ENCODE measurements around the gene DDI1.
"Not testable (repeated sequence)": the region's sequence is repeated elsewhere in the genome, so short reads cannot be mapped to it uniquely, and the experiment has no call there.

Gene DDI1

DNA sequence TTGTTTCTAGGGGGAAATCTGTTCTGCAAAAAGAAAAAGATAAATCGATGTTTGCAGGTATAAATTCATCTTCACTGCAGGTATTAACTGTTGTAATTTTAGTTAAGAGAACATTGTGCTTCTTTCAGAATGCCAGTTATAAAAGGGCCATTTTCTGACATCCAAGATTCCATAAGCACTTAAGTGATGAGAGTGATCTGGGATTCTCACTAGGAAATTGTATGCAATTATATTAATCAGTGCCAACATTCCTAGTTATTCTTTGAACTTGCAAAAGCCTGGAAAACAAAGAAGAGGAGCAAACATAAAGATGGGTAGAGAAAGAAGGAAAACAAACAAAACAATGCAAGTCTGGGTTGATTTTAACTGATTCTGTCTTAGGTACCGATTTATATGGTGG, 5.4 kb downstream of the DDI1 start:
- no peak for DNase-seq (ENCODE audit: low read depth)

DNA sequence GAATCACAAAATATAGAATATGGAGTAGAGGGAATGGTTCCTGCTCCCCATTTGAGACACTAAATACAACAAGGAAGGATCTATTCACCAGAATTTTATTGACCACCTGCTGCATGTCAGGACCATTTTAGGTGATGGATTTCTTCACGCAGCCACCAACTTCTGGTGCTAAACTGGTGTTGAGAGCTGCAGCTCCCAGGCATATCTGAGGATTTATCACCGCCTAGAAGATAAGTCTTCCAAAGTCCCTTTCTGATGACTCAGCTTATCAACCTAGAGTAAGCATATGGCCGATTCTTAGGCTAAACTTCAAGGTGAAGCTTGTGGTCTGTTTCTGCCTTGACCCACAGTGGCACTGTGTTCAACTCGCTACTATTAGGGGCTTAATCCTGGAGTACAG, 6.7 kb downstream of the DDI1 start:
- no peak for DNase-seq (ENCODE audit: low read depth)

DNA sequence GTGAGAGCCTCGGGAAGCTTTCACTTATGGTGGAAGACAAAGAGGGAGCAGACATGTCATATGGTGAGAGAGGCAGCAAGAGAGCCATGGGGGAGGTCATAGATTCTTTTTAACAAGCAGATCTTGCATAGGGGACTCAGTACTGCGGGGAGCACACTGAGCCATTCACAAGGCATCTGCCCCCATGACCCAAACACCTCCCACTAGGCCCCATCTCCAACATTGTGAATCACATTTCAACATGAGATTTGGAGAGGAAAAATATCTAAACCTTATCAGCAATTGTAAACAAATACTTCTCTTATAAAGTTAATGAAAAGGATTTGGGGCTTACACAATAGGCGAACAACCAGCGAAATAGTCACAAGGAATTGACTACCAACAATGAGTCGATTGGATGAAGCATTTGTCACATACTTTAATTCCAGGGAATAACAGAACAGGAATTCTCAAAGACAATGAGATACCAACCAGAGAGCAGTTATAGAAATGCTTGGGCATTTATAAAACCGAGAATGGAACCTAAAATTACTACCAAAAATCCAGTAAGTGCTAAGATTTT, 7.3 kb downstream of the DDI1 start:
- no peak for DNase-seq (ENCODE audit: low read depth)

DNA sequence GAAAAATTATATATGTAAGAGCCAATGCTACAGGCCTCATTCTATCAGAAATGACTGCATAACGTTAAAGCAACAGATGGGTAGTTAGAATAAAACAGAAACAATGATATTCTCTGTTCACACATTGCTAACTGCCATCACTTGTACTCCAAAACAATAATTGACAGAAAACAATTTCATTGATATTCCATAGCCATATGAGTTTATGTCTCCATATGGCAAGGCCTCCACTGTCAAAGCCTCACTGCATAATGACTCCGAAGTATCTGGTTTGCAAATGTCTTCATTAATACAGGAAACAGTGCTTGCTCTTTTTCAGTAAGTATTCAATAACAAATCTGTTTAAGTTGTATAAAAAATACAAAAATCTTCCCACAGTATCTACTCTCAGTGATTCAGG, 9.9 kb downstream of the DDI1 start:
- no peak for DNase-seq (ENCODE audit: low read depth)

DNA sequence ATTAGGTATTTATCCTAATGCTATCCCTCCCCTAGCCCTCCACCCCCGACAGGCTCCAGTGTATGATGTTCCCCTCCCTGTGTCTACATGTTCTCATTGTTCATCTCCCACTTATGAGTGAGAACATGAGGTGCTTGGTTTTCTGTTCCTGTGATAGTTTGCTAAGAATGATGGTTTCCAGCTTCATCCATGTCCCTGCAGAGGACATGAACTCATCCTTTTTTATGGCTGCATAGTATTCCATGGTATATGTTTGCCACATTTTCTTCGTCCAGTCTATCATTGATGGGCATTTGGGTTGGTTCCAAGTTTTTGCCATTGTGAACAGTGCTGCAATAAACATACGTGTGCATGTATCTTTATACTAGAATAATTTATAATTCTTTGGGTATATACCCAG, 10.4 kb downstream of the DDI1 start:
- DNase-seq (ENCODE audit: low read depth) = not testable (repeated sequence)

DNA sequence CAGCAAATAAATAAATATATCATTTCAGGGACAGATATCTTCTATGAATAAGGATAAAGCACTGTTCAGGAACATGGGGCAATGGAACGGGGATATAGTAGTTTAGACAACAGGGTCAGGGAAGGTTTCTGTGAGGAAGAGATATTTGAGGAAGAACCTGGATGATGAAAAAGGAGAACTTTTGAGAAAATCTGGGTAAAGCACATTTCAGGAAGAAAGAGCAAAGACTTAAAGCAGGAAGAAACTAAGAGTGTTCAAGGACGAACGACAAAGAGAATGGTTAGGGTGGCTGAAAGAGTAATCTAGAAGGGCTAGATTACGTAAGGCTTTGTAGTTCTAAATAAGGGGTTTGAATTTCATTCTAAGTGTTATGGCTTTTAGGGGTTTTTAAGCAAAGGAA, 12.7 kb downstream of the DDI1 start:
- DNase-seq (ENCODE audit: low read depth) = no peak

DNA sequence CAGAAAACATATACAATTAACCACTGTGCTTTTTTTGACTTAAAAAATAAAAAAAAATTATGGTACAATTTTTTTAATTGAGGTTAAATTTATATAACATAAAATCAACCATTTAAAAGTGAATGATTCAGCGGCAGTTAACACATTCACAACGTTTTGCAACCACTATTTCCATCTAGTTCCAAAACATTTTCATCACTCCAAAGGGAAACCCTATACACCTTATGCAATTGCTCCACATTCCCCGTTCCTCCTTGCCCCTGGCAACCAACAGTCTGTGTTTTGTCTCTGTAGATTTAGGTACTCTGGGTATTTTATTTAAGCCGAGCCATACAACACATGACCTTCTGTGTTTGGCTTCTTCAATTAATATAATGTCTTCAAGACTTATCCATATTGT, 15.3 kb downstream of the DDI1 start:
- DNase-seq (ENCODE audit: low read depth) = peak; percentile 6

DNA sequence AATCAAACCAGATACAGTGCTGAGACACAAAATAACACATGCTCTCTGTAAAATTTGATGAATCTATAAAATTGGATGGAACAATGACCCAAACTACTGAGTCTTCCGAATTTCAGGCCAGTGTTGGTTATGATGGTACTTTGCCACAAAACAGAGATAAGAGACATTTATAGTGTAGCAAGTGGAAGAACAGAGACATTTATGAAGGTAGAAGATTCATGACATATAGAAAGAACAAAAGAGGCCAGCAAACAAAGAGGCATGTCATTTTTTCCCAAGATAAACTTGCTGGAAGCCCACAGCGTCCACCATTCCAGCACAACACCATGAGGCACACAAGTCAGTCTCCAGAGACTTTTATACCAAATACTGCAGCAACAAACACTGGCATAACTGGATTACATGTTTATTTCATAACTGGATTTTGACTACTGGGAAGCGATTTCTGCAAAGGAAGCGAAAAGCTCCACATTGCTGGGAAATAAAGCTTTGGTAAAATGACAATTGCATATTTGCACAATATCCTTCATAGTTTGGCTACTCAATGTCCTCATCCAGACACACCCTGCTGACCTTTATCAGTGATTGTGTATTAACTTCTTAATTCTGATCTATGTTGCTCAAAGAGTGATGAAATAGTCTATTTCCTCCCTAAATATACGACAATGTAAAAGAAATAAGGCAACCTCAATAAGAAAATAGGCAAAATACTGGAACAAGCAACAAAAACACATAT, 17.5 kb downstream of the DDI1 start:
- no peak for DNase-seq (ENCODE audit: low read depth)

DNA sequence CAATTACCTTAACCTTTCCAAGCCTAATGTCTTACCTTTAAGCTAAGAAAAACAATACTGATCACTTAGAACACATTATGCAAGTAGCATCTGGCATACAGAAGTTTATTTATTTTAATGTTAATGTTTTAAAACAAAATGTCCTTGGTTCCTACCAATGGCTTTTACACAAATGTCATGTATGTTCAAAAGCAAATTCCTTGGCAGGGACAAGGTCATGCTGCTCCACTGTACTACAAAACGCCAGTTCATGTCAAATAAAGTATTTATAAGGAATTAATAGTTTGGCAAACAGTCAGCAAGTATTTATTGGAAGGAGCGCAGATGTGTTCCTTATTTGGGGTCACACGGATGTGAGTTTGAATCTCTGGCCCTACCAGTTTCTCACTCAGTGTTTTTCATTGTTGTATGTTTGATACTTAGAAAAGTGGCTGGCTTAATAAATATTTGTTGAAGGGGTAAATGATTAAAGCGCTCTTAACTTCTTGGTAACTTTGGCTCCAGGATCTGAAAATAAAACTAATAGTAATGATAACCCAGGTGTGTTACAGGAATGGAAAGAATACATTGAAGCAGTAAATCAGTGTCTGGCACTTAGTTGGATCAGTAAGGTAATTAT, 18.6 kb downstream of the DDI1 start:
- DNase-seq (ENCODE audit: low read depth) = no peak

DNA sequence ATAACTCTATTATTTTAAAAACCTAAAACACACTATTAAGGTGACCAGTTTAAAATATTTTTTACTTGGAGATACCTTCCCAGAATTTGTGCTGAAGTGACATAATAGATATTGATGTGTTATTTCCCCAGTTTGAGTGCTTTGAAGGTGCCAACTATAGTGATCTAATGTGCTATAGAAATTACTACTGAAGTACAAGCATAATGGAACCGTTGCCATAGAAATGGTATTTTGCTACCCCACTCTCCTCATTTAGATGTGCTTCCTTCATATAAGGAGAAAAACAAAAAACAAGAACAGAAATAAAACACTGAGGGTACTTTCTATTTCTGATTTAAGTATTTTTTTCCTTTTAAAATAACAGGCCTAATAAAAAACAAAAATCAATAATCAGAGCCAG, 19.2 kb downstream of the DDI1 start:
- no peak for DNase-seq (ENCODE audit: low read depth)

DNA sequence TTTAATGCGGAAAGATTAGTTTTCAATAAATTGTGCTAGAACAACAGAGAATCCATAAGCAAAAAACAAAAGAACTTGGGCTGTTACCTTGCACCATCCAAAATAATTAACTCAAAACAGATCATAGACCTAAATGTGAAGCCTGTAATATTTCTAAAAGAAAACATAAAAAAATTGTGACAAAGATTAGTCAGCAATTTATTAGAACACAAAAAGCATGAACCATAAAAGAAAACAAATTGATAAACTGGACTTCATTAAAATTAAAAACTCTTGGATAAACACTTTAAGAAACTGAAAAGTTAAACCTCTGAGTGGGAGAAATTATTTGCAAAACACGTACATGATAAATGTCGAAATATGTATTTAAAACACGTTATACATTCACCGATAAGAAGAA, 21.5 kb downstream of the DDI1 start:
- DNase-seq (ENCODE audit: low read depth) = no peak

DNA sequence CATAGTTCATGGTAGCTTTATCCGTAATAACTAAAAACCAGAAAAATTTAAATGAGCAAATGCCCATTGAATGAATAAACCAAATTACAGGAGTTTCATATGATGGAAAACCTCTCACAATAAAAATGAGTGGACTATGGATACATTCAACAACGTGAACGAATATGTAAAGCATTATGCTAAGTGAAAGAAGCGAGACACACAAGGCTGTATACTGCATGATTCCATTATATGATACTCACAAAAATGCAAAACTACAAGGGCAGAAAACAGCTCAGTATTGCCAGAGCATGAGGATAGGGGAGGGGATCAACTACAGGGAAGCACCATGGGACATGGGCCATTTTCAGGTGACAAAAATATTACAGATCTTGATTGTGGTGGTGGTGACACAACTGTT, 22.2 kb downstream of the DDI1 start:
- no peak for DNase-seq (ENCODE audit: low read depth)

DNA sequence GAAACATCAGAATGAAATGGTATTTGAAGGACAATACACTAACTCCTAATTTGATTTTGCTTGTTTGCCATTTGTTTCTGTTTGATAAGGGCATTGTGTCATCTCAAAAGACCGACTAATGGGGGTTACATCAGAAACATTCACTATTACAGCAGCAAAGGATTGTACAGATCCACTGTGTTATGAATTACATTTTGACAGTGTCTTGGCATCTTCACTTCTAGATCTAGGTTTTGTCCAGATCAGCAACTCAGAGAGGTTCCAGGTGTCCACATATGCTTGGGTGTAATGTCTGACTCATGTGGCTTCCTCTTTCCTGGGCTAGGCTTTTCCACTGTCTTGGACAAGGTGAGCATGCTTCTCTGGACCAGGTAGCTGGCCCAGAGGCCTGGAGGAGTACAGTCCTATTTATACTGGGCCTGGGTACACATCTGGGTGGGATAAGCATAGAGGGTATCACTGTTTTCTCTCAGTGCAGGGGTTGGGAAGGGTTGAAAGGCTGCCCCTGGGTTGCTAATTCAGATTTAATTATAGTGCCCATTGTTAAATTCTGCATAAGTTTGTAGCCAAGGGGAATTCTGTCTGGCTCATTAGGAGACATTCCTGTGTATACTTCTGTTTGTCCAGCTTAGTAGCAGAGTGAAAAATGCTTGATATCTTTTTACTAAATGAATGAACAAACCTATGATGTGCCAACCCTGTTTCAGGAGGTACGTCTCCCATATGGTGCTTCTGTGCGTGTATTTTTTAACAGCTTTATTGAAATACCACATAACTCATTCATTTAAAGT, 23.8 kb downstream of the DDI1 start:
- no peak for DNase-seq (ENCODE audit: low read depth)

DNA sequence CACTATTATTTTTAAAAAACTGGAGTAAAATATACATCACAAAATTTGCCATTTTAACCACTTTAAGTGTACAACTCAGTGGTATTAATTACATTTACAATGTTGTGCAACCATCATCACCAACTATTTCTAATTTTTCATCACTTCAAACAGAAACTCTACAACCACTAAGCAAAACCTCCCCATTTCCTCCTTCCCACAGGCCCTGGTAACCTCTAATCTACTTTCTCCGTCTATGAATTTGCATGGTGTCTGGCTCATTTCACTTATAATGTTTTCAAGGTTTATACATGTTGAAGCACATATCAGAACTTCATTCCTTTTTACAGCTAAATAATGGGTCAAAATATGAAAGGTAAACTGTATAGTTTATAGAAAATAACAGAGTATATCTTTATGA, 24.4 kb downstream of the DDI1 start:
- no peak for DNase-seq (ENCODE audit: low read depth)

DNA sequence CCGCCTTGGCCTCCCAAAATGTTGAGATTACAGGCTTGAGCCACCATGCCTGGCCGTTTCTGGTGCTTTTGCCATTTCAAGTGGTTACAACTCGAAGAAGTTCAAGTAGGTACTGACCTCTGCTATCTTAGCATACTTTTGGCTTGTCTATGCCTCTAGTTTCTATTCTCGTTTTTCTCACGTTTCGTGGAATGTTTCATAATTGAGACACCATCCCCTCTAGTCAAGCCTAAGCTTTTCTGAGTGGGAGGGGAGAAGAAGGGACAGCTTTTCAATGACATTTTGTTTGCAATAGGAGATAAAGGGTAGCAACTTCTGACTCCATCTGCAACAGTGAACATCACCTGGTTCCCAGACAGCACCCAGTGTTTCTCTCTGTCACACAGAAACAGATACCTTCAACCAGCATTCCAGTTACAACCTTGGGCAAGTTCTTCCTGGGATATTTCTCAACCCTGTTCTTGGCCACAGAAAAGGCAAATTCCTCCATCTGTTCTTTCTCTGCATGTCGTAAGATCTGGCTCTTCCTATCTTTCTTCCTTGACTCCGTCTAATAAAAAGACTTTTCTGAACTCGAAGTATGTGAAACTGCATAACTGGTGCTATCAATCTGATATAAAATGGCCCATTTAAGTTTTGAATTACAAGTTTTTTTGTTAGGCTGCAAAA, 25.5 kb downstream of the DDI1 start:
- no peak for DNase-seq (ENCODE audit: low read depth)

DNA sequence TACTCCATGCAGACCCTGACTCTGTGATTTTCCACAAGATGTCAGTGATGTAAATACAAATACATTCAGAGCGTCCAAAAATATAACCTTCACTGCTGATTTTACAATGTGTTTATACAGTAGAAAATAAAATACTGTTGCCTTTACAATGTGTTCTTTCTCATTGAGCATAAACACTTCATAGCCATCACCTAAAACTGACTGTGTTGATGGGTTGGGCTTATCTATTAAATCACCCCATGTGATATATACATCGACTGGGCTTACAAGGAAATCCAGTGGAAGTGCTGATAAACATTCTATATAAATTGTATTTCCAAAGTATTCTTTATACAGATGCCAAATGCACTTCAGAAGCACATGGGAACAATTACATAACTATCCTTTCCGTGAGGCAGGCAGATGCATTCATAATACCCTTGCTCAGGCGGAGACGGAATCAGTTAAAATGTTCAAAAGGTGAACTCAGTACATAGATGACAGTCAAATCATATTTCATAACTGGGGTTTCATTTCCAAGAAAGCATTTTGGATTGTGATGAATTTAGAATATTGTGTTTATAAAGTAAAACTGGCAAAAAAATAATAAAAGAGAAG, 27.7 kb downstream of the DDI1 start:
- no peak for DNase-seq (ENCODE audit: low read depth)

DNA sequence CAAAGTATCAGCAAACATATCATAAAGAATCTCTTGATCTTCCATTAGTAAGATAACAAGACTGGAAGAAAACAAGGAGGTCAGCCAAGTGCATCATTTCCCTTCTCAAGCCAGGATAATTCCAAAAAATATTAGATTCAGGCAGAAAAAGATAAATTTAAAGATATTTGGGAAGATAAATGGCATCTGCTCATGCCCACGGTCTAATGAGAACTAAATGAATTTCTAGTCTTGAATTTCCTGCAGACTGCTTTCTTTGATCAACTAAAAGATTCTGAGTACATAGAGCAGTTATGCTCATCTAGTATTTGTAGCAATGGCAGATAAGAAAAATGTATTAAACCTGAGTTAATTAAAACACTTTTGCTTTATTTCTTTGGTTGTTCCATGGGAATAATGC, 31.1 kb downstream of the DDI1 start:
- no peak for DNase-seq (ENCODE audit: low read depth)

DNA sequence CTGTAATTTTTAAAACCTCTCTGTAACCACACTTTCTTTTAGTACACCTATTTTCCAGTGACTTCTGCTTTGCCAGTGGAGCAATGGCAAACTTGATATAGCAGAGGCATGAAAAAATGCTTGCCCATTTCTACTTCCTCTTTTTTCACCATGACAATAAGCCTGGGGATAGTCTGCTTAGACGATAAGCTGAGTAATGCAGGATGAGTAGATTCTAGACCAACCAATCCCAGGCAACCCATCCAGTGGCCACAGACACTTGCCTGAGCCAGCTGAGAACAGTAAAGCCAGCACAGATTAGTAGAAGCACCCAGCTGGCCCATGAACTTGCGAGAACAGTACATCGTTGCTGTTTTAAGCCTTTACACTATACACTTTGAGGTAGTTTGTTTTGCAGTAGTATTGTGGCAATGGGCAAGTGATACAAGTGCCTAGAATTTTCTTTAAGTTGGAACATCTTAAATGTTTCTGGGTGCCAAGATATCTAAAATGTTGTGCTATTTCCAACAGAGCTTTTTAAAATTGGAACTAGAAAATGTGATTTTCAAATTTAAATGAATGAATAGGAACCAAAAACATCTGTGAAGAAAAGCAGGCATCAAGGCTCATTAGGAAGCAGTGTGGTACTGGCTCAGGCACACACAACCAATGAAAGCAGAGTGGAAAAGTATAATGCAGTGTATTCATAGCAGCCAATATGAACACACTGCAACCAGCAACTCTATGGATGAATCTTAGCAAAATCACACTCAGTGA, 37.7 kb downstream of the DDI1 start:
- DNase-seq (ENCODE audit: low read depth) = peak; percentile 22

DNA sequence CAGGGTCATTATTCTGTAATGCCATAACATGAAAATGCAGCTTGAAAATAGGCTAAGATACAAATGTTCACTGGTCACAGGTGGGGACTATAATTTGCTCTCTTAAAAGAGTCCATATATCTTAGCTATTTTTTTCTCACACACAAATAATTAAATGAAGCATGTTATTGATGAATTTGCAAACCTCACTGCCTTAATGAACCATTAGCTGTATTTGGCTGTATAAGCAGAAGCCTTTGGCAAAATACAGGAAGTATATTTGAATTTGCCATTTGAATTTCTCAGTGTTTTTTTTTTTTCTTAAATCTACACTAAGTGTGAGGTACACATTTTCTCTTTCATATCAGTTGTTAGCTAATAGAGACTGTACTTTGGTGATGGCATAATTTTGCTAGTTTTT, 38.7 kb downstream of the DDI1 start:
- no peak for DNase-seq (ENCODE audit: low read depth)

DNA sequence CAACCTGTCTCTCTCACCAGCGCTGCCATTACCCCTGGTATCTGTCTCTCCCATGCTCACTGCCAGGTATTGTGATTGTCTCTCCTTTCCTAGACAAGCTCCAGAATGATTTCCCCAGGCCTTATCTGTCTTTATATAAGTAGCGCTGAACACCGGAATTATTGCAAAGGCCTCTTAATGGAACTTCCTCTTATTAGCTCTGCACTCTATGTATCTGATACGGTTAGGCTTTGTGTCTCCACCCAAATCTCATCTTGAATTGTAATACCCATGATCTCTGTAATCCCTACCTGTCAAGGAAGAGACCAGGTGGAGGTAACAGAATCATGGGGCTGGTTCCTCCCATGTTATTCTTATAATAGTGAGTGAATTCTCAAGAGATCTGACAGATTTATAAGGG, 39.3 kb downstream of the DDI1 start:
- DNase-seq (ENCODE audit: low read depth) = no peak

DNA sequence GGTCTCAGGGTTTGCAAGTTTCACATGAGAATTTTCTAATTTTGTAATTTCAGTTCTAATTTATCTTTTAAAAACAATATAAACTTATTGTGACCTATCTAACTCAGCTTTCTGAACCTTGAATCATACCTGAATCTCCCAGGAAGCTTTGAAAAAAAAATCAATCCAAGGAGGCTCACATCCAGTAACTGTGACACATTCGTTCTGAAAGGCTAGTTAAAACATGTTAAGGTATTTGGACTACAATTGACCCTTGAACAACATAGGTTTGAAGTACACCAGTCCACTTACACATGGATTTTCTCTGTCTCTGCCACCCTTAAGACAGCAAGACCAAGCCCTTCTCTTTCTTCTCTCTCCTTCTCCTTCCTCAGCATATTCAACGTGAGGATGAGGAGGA, 40.0 kb downstream of the DDI1 start:
- no peak for DNase-seq (ENCODE audit: low read depth)
